SK-N-SH (cell line): ENCODE data around the gene PTPN18. TPM values are rescaled to one million over a fixed set of nuclear protein-coding genes. Genes with fewer than 3 reads are reported as not detected.

ENCODE experiments used
- CTCF ChIA-PET: fragments of 300-600, 350-600 bp; formaldehyde crosslinking; extraction: SDS; loops from one replicate; lab custom pipeline; 2021; lab: Yijun Ruan, JAX
- POLR2A ChIA-PET: fragments of 350-600 bp; sonication (Branson Sonifier 250); formaldehyde crosslinking; extraction: SDS; loops from one replicate; lab custom pipeline; 2020; ENCODE audit warnings: antibody characterized with exemption, inconsistent platforms; lab: Yijun Ruan, JAX
- DNase-seq: peaks from one replicate; pipeline ENCODE4 v3.0.0; 2012
- H2AFZ ChIP-seq: fragments of 200-600 bp; sonication (generic); 2 replicates; pipeline ENCODE4 v1.8.1; 2016; ENCODE audit warnings: antibody characterized with exemption, mild to moderate bottlenecking, low read depth
- H3F3A ChIP-seq: fragments of 200-600 bp; sonication (generic); replicated peaks from 2 replicates; pipeline ENCODE3; 2016; ENCODE audit warnings: antibody characterized with exemption, mild to moderate bottlenecking; ENCODE audit not compliant: insufficient read depth
- H3K27ac ChIP-seq, 2 experiments: fragments of 200-500 bp in 1 of 2; fragments of 200-600 bp in 1 of 2; sonication (Bioruptor generic) in 1 of 2; sonication (generic), shearing (Covaris generic) in 1 of 2; 2 replicates each; pipeline versions ENCODE4 v1.5.1 to v1.6.1; 2014 to 2016; ENCODE audit warnings: low read depth in 2 of 2, inconsistent platforms in 1 of 2, low read length in 1 of 2, mild to moderate bottlenecking in 1 of 2, mixed read lengths in 1 of 2
- H3K27me3 ChIP-seq: fragments of 200-600 bp; sonication (generic), shearing (Covaris generic); 2 replicates; pipeline ENCODE4 v1.6.1; 2016; ENCODE audit warnings: mixed run types; ENCODE audit not compliant: insufficient read depth
- H3K36me3 ChIP-seq, 2 experiments: fragments of 200-500 bp in 1 of 2; fragments of 200-600 bp in 1 of 2; sonication (Bioruptor generic) in 1 of 2; sonication (generic) in 1 of 2; replicated peaks in 1 of 2; 2 replicates each; pipeline versions ENCODE3 to v1.5.1; 2014 to 2016; ENCODE audit warnings: low read length in 1 of 2, mild to moderate bottlenecking in 1 of 2; ENCODE audit not compliant: insufficient read depth in 2 of 2, control insufficient read depth in 1 of 2
- H3K4me1 ChIP-seq, 2 experiments: fragments of 200-500 bp in 1 of 2; fragments of 200-600 bp in 1 of 2; sonication (Bioruptor generic) in 1 of 2; sonication (generic), shearing (Covaris generic) in 1 of 2; 2 replicates each; pipeline versions ENCODE4 v1.5.1 to v1.6.1; 2014 to 2016; ENCODE audit warnings: low read depth in 1 of 2, low read length in 1 of 2, mixed run types in 1 of 2; ENCODE audit not compliant: insufficient read depth in 2 of 2, control insufficient read depth in 1 of 2
- H3K4me2 ChIP-seq: fragments of 200-600 bp; sonication (generic), shearing (Covaris generic); 2 replicates; pipeline ENCODE4 v1.6.1; 2017; ENCODE audit warnings: mixed run types
- H3K4me3 ChIP-seq, 2 experiments: fragments of 200-500 bp in 1 of 2; fragments of 200-600 bp in 1 of 2; sonication (Bioruptor generic) in 1 of 2; sonication (generic), shearing (Covaris generic) in 1 of 2; 2 replicates each; pipeline versions ENCODE4 v1.5.1 to v1.8.1; 2014 to 2016; ENCODE audit warnings: low read depth in 2 of 2, inconsistent platforms in 1 of 2, low read length in 1 of 2, mild to moderate bottlenecking in 1 of 2, mixed read lengths in 1 of 2, moderate library complexity in 1 of 2
- H3K79me2 ChIP-seq: fragments of 200-600 bp; sonication (generic); 2 replicates; pipeline ENCODE4 v1.8.1; 2017; ENCODE audit warnings: mild to moderate bottlenecking; ENCODE audit not compliant: insufficient read depth
- H3K9ac ChIP-seq: fragments of 200-600 bp; sonication (generic); 2 replicates; pipeline ENCODE4 v1.6.1; 2017; ENCODE audit warnings: mixed run types
- H3K9me2 ChIP-seq: fragments of 200-600 bp; sonication (generic); 2 replicates; pipeline ENCODE4 v1.6.1; 2017; ENCODE audit warnings: mixed run types
- H3K9me3 ChIP-seq: fragments of 200-600 bp; sonication (generic); 2 replicates; pipeline ENCODE4 v1.6.1; 2017; ENCODE audit warnings: mixed run types, mild to moderate bottlenecking, moderate library complexity
- H4K20me1 ChIP-seq: fragments of 200-600 bp; sonication (generic); 2 replicates; pipeline ENCODE4 v1.6.1; 2017; ENCODE audit warnings: mild to moderate bottlenecking, mixed run types; ENCODE audit not compliant: insufficient read depth
- CHD2 ChIP-seq: fragments of 150-350 bp; IDR thresholded peaks from 2 replicates; pipeline ENCODE4 v1.6.1; 2018; ENCODE audit warnings: low read length; ENCODE audit not compliant: partially characterized antibody
- FOXJ3 ChIP-seq: sonication (generic); formaldehyde crosslinking; IDR thresholded peaks from 2 replicates; pipeline ENCODE4 v1.5.1; 2020; ENCODE audit warnings: mild to moderate bottlenecking, missing genetic modification reagents
- FOXM1 ChIP-seq: IDR thresholded peaks from 2 replicates; pipeline ENCODE4 v1.4.0; 2012; ENCODE audit warnings: low read depth, mild to moderate bottlenecking
- GABPA ChIP-seq: IDR thresholded peaks from 2 replicates; pipeline ENCODE4 v1.4.0; 2012; ENCODE audit warnings: low read depth, mild to moderate bottlenecking
- GATA2 ChIP-seq: sonication (generic); formaldehyde crosslinking; IDR thresholded peaks from 2 replicates; pipeline ENCODE4 v1.5.0; 2020; ENCODE audit warnings: mild to moderate bottlenecking, missing genetic modification reagents
- IRF3 ChIP-seq: fragments of 150-350 bp; IDR thresholded peaks from 2 replicates; pipeline ENCODE4 v1.6.1; 2016; ENCODE audit warnings: mild to moderate bottlenecking, low read depth, low read length
- NFIC ChIP-seq: IDR thresholded peaks from 2 replicates; pipeline ENCODE4 v1.4.0; 2012; ENCODE audit warnings: borderline replicate concordance
- NRF1 ChIP-seq: IDR thresholded peaks from 2 replicates; pipeline ENCODE4 v1.6.1; 2012; ENCODE audit warnings: low read depth, mild to moderate bottlenecking, low read length
- POLR2AphosphoS5 ChIP-seq: IDR thresholded peaks from 2 replicates; pipeline ENCODE4 v1.6.1; 2012; ENCODE audit warnings: low read depth, low read length
- RAD21 ChIP-seq: IDR thresholded peaks from 2 replicates; pipeline ENCODE4 v1.6.1; 2012; ENCODE audit warnings: mild to moderate bottlenecking, low read length
- REST ChIP-seq: IDR thresholded peaks from 2 replicates; pipeline ENCODE4 v1.6.1; 2012; ENCODE audit warnings: mild to moderate bottlenecking, low read depth, low read length, moderate library complexity
- RFX5 ChIP-seq: IDR thresholded peaks from 2 replicates; pipeline ENCODE4 v1.6.1; 2012; ENCODE audit warnings: mild to moderate bottlenecking, improper control_type of control experiment, low read length
- SIN3A ChIP-seq: IDR thresholded peaks from 2 replicates; pipeline ENCODE4 v1.6.1; 2012; ENCODE audit warnings: low read depth, mild to moderate bottlenecking, low read length, moderate library complexity, borderline replicate concordance
- TAF1 ChIP-seq: IDR thresholded peaks from 2 replicates; pipeline ENCODE4 v1.6.1; 2012; ENCODE audit warnings: low read depth, mild to moderate bottlenecking, low read length, moderate library complexity, borderline replicate concordance
- TCF12 ChIP-seq: IDR thresholded peaks from 2 replicates; pipeline ENCODE4 v1.4.0; 2012
- USF2 ChIP-seq: fragments of 150-350 bp; IDR thresholded peaks from 2 replicates; pipeline ENCODE4 v1.6.1; 2017; ENCODE audit warnings: antibody characterized with exemption, low read length, low read depth, borderline replicate concordance
- YY1 ChIP-seq: IDR thresholded peaks from 2 replicates; pipeline ENCODE4 v1.4.0; 2012; ENCODE audit warnings: low read depth, mild to moderate bottlenecking
- ZBTB33 ChIP-seq: IDR thresholded peaks from 2 replicates; pipeline ENCODE4 v1.4.0; 2012; ENCODE audit warnings: low read depth, borderline replicate concordance
- WGBS: methylation state at CpG from one replicate; pipeline ENCODE4 v1.1.6; 2017; ENCODE audit warnings: low lambda C conversion rate; 5-methylcytosine and 5-hydroxymethylcytosine counted together
- polyA plus RNA-seq, 3 experiments: library from polyadenylated mRNA; depleted of rRNA; stranded (reverse); fragments of >200 nt; gene quantifications; 2 replicates each; pipeline ENCODE4 v1.2.3, GENCODE V29; 2012
- TF ChIP-seq, protein P1 (sequence below): IDR thresholded peaks from 2 replicates; pipeline ENCODE4; 2012

PTPN18 gene
- polyA plus RNA-seq, 1 of the 3 experiments (the other 2 are of a cell fraction), result 30.4 TPM

DNA sequence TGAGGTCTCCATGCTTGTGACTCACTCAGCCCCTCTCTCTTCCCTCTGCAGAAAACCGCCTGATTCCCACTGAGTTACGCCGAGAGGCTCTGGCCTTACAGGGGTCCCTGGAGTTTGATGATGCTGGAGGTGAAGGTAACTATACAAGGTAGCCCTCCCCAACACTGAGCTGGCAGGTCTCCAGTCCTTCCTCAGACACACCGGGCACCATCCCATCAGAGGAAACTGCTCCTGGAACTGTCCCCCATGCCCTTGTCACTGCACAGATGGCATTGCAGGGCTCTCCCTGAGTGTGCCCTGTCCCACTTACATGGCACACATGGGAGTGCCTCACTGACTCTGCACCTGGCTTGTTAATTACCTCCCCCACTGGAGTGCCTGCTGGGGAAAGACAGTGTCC lies 11.3 kb upstream of the PTPN18 start:
- no peak overlapping the region for H3K4me3 ChIP-seq
- WGBS, result 97% methylated on average over 4 of the region's 4 CpGs
- no peak for DNase-seq
- H4K20me1 ChIP-seq, result peaks cover 9% of the 10 kb centered on the region; the same call in 1 of the 2 replicates
- H3K4me1 ChIP-seq, result peaks cover 5 to 14% of the 10 kb centered on the region in 2 experiments; a peak in 1 of 4 replicates
- peaks cover 30 to 50% of the 10 kb centered on the region in 2 experiments for H3K36me3 ChIP-seq
- TF ChIP-seq IRF3, result no peak
- TF ChIP-seq CHD2, result no peak
- no peak for TF ChIP-seq NRF1
- TF ChIP-seq ZBTB33, result no peak
- TF ChIP-seq RFX5, result no peak
- no peak for TF ChIP-seq REST
- TF ChIP-seq, protein P1, sequence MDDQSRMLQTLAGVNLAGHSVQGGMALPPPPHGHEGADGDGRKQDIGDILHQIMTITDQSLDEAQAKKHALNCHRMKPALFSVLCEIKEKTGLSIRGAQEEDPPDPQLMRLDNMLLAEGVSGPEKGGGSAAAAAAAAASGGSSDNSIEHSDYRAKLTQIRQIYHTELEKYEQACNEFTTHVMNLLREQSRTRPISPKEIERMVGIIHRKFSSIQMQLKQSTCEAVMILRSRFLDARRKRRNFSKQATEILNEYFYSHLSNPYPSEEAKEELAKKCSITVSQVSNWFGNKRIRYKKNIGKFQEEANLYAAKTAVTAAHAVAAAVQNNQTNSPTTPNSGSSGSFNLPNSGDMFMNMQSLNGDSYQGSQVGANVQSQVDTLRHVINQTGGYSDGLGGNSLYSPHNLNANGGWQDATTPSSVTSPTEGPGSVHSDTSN, result no peak
- TF ChIP-seq YY1, result no peak
- no peak for TF ChIP-seq GATA2 (CRISPR knock-in tag)
- no peak for TF ChIP-seq USF2
- no peak for TF ChIP-seq SIN3A
- no peak for TF ChIP-seq FOXM1
- TF ChIP-seq RAD21, result no peak
- no peak for TF ChIP-seq POLR2AphosphoS5
- TF ChIP-seq TCF12, result no peak
- no peak for TF ChIP-seq TAF1
- TF ChIP-seq GABPA, result no peak
- TF ChIP-seq NFIC, result no peak
- no peak for TF ChIP-seq FOXJ3
- TF ChIP-seq, all 33 proteins: peak for 0
- H3K27me3 ChIP-seq, result no peaks in the 10 kb centered on the region
- peaks cover 20% of the 10 kb centered on the region for H3K79me2 ChIP-seq
- H2AFZ ChIP-seq, result no peak overlapping the region
- ChIA-PET POLR2A (interaction anchor here (4.8 kb wide), 1 partner anchor 10 kb away, joined by 38 read pairs; the partner anchor contains the start of gene PTPN18), CTCF (interaction anchor here (1.2 to 3.3 kb wide), 2 partner anchors 11 to 29 kb away, joined by 4 to 20 read pairs; partner anchors contain the start of gene PTPN18)
- H3K9me3 ChIP-seq, result no peaks in the 10 kb centered on the region
- H3K9ac ChIP-seq, result no peak overlapping the region
- H3F3A ChIP-seq, result peaks cover 3% of the 10 kb centered on the region
- H3K27ac ChIP-seq, result no peak overlapping the region
- no peak overlapping the region for H3K4me2 ChIP-seq
- H3K9me2 ChIP-seq, result no peaks in the 10 kb centered on the region
